Activated T-helper 1 cell treated with anti-CD3 and anti-CD28 coated beads, Interleukin-12 subunit alpha, Interleukin-12 subunit beta, Interleukin-2, Interleukin-4 antibody, amounts not matched to agents 30 ng/mL and 10 ng/mL and 1 ng/mL, durations not matched to agents 14 hours and 24 hours and 36 hours (primary cell): ENCODE data around the gene HAUS3. TPM values are rescaled to one million over a fixed set of nuclear protein-coding genes. Genes with fewer than 3 reads are reported as not detected.
"Not testable (repeated sequence)": the region's sequence is repeated elsewhere in the genome, so short reads cannot be mapped to it uniquely, and the experiment has no call there.

ENCODE experiments used
- DNase-seq: peaks from one replicate; pipeline ENCODE4 v3.0.0; 2021; ENCODE audit warnings: low spot score
- H3K27ac Mint-ChIP-seq: one replicate; pipeline ENCODE4 v1.8.0; 2021; ENCODE audit warnings: mild to moderate bottlenecking, mixed read lengths
- H3K27me3 Mint-ChIP-seq: one replicate; pipeline ENCODE4 v1.8.0; 2022; ENCODE audit warnings: mild to moderate bottlenecking, moderate library complexity, mixed read lengths; ENCODE audit not compliant: insufficient read depth
- H3K36me3 Mint-ChIP-seq: one replicate; pipeline ENCODE4 v1.8.0; 2021; ENCODE audit warnings: low read depth, mixed read lengths
- H3K4me1 Mint-ChIP-seq: one replicate; pipeline ENCODE4 v1.8.0; 2021; ENCODE audit warnings: low read depth, mixed read lengths
- H3K4me3 Mint-ChIP-seq: one replicate; pipeline ENCODE4 v1.8.0; 2021; ENCODE audit warnings: mild to moderate bottlenecking, moderate library complexity, mixed read lengths
- H3K9me3 Mint-ChIP-seq: one replicate; pipeline ENCODE4 v1.8.0; 2021; ENCODE audit warnings: mixed read lengths
- intact Hi-C: fragments of 100-400 bp; cut with micrococcal nuclease; formaldehyde crosslinking; loops from one replicate; pipeline ENCODE4 v1.15.1; 2024
- total RNA-seq: library from RNA; stranded (reverse); gene quantifications from 2 replicates; pipeline ENCODE4 v1.2.3, GENCODE V29; 2022

The HAUS3 gene
- total RNA-seq, 1 donor from 2014 or later = 19.2 TPM

GRCh38 chr4:2284161-2284933 is 42.4 kb upstream of the HAUS3 start:
- intact Hi-C loops = loop anchor here (10.0 kb wide), 1 partner anchor 50 kb away; no protein-coding TSS in a partner anchor
- no peaks in the 10 kb centered on the region for H3K9me3 Mint-ChIP-seq
- DNase-seq = no peak
- no peak overlapping the region for H3K27ac Mint-ChIP-seq
- H3K4me3 Mint-ChIP-seq = no peak overlapping the region
- peaks cover 2% of the 10 kb centered on the region for H3K36me3 Mint-ChIP-seq
- peaks cover 30% of the 10 kb centered on the region for H3K4me1 Mint-ChIP-seq
- no peaks in the 10 kb centered on the region for H3K27me3 Mint-ChIP-seq

GRCh38 chr4:2283199-2283711 is 41.3 kb upstream of the HAUS3 start:
- Mint-ChIP-seq H3K27me3 (no peaks in the 10 kb centered on the region), H3K9me3 (no peaks in the 10 kb centered on the region), H3K27ac (no peak overlapping the region), H3K4me3 (no peak overlapping the region), H3K4me1 (peaks cover 30% of the 10 kb centered on the region), H3K36me3 (peaks cover 2% of the 10 kb centered on the region)
- intact Hi-C loops = loop anchor here (2.0 to 10.0 kb wide), 3 partner anchors 20 to 130 kb away; partner anchors contain the start of gene MXD4
- DNase-seq = no peak

DNA sequence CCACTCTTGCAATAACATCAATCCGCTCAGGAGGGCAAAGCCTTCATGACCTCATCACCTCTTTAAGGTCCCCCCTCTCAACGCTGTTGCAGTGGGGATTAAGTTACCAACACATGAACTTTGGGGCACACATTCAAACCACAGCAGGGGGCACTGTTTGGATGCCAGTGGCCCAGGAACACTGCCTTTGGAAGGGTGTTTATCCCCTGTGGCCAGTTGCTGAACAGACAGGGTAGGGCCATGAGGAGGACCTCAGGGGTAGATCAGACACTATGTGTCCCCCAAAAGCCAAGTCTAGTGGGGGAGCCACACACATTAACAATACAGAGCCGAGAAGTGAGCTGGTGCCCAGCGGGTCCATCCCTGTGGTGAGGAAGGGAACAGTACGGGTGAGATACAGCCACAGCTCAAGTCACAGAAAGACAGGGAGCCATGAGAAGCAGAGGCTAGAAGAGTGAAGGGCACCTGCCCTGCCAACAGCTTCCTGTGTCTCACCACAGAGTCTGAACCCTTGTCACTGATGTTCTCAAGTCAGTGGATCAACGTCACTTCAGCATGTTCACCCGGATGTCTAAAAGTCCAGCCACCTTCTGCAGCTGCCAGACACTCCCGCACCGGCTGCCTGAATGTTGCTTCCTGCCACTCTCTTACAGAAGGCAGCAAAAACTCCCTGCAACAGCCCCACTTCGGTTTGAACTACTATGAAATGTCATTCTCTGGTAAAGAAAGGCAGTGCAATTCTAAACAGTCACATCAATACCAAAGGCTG is 39.8 kb upstream of the HAUS3 start:
- H3K36me3 Mint-ChIP-seq = peaks cover 2% of the 10 kb centered on the region

DNA sequence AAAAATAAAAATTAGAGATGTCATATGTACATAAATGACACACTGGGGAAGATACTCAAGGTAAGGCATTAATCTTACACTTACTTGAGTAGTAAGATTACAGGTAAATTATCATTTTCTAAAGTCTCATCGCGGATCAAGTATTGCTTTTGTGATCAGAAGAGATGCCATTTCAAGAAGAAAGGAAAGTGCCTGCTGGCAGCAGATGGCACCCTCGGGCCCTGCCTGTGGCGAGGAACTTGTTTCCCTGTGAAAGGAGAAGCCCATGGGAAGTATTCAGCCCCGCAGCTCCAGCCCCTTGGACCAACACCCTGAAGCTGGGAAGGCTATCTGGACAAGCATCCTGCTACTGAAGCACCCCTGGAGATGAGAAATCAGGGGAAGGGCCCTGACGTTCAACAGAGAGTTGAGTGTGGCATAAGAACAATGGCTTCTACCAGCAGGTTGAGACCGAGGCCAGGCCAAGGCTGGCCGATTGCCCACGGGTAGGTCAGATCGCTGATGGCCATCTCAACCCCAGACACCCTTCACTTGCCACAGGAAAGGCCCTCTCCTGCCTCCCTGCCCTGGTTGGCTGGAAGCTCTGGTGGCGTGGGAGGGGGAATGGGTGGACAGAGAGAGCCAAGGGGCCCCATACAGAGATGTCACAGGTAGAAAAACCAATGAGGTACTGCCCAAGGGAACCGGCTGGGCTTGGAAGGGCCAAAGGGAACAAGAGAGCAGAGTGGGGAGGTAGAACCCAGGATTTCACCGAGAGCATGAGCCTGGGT is 38.8 kb upstream of the HAUS3 start:
- DNase-seq = no peak
- intact Hi-C loops = loop anchor here (2.0 to 10.0 kb wide), 2 partner anchors 54 to 182 kb away; no protein-coding TSS in a partner anchor

More for the DNA sequence above, 39.8 kb upstream of the HAUS3 start:
- intact Hi-C loops = loop anchor here (1.0 to 10.0 kb wide), 5 partner anchors 10 to 181 kb away; partner anchors contain the start of gene MXD4
- H3K4me3 Mint-ChIP-seq = peak overlapping the region; percentile 45
- peak overlapping the region; percentile 90 for H3K27ac Mint-ChIP-seq
- DNase-seq = peak; percentile 74
- H3K9me3 Mint-ChIP-seq = no peaks in the 10 kb centered on the region
- H3K4me1 Mint-ChIP-seq = peaks cover 30% of the 10 kb centered on the region
- H3K27me3 Mint-ChIP-seq = no peaks in the 10 kb centered on the region

GRCh38 chr4:2277956-2278355 is 36.0 kb upstream of the HAUS3 start:
- H3K27me3 Mint-ChIP-seq = peaks cover 1% of the 10 kb centered on the region
- no peak for DNase-seq
- intact Hi-C loops = no loop called here
- no peak overlapping the region for H3K4me3 Mint-ChIP-seq
- H3K9me3 Mint-ChIP-seq = no peaks in the 10 kb centered on the region
- peaks cover 22% of the 10 kb centered on the region for H3K4me1 Mint-ChIP-seq
- H3K27ac Mint-ChIP-seq = no peak overlapping the region
- peaks cover 2% of the 10 kb centered on the region for H3K36me3 Mint-ChIP-seq

More for the DNA sequence above, 38.8 kb upstream of the HAUS3 start:
- Mint-ChIP-seq H3K36me3 (peaks cover 2% of the 10 kb centered on the region), H3K4me1 (peaks cover 30% of the 10 kb centered on the region), H3K27ac (peak overlapping the region; percentile 90), H3K4me3 (no peak overlapping the region), H3K9me3 (no peaks in the 10 kb centered on the region), H3K27me3 (no peaks in the 10 kb centered on the region)

GRCh38 chr4:2276581-2277325 is 34.8 kb upstream of the HAUS3 start:
- Mint-ChIP-seq H3K9me3 (no peaks in the 10 kb centered on the region), H3K36me3 (no peaks in the 10 kb centered on the region), H3K27ac (no peak overlapping the region), H3K27me3 (peaks cover 1% of the 10 kb centered on the region), H3K4me3 (no peak overlapping the region), H3K4me1 (peaks cover 10% of the 10 kb centered on the region)
- intact Hi-C loops = no loop called here
- DNase-seq = no peak

GRCh38 chr4:2275546-2276251 is 33.8 kb upstream of the HAUS3 start:
- Mint-ChIP-seq H3K27ac (no peak overlapping the region), H3K27me3 (peaks cover 1% of the 10 kb centered on the region), H3K36me3 (no peaks in the 10 kb centered on the region), H3K4me3 (no peak overlapping the region), H3K9me3 (no peaks in the 10 kb centered on the region), H3K4me1 (no peaks in the 10 kb centered on the region)
- DNase-seq = no peak
- intact Hi-C loops = no loop called here

GRCh38 chr4:2275044-2275397 is 33.1 kb upstream of the HAUS3 start:
- H3K27ac Mint-ChIP-seq, H3K9me3 Mint-ChIP-seq, H3K36me3 Mint-ChIP-seq, H3K4me3 Mint-ChIP-seq, H3K27me3 Mint-ChIP-seq, DNase-seq, intact Hi-C loops, H3K4me1 Mint-ChIP-seq: not testable (repeated sequence)

DNA sequence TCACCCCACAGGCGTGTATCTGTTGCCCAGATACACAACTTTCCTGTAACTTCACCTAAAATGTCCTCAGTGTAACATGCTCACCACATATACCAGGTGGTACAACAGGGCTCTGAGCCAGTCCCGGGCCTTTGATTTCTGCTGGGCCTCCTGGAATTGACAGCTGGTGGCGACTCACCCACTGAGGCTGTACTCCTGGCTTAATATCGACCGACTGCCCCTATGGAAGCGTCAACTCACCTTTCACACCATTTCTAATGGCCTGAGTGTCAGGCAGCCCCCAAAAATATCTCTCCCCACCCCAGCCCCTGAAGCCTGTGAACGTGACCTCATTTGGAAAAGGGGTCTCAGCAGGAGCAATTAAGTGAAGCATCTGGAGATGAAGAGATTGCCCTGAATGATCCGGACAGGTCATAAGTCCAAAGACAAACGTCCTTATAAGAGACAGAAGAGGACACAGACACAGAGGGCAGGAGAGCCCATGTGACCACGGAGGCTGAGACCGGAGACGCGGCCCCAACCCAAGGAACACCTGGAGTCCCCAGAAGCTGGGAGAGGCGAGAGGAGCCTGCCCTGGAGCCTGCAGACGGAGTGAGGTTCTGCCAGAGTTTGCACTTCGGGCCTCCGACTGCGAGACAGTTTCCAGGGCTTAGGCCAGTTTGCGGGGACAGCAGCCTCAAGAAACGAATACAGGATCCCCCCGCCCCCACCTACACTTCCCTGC is 32.6 kb upstream of the HAUS3 start:
- intact Hi-C loops = no loop called here
- Mint-ChIP-seq H3K4me3 (no peak overlapping the region), H3K4me1 (no peaks in the 10 kb centered on the region), H3K9me3 (no peaks in the 10 kb centered on the region), H3K36me3 (no peaks in the 10 kb centered on the region), H3K27me3 (peaks cover 1% of the 10 kb centered on the region), H3K27ac (no peak overlapping the region)
- DNase-seq = no peak

DNA sequence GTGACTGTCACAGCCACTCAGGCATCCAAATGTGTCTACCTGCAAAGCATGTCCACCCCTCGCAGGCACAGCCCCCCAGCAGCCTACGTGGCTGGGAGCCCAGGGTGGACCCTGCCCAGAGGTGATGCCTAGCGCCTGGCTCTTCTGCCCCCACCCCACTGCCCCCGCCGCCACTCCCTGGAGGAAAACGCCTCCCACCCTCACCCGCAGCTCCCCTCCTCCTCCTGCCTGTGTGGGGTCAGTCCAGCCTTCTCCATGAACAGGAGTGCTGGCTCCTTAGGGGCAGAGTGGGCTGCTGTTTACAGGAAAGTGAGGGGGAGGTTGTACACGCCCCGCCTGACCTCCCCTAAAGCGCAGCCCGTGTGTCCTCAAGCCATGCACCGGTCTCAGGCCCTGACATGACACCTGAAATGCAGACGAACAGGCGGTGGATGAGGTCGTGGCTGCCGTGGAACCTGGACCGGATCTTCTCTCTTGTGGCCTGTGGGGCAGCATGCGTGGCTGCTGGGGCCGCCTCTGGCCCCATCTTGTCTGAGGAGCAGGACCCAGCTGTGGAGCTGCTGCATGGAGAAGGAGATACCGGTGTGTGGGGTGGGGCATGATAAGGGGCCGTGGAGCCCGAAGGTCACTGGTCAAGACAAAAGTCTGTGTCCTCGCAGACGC is 31.9 kb upstream of the HAUS3 start:
- no peaks in the 10 kb centered on the region for H3K9me3 Mint-ChIP-seq
- H3K36me3 Mint-ChIP-seq = no peaks in the 10 kb centered on the region
- H3K4me1 Mint-ChIP-seq = no peaks in the 10 kb centered on the region
- intact Hi-C loops = no loop called here
- H3K4me3 Mint-ChIP-seq = no peak overlapping the region
- DNase-seq = no peak
- peaks cover 1% of the 10 kb centered on the region for H3K27me3 Mint-ChIP-seq
- no peak overlapping the region for H3K27ac Mint-ChIP-seq

- peaks cover 1% of the 10 kb centered on the region for H3K27me3 Mint-ChIP-seq
Observed at GRCh38 chr4:2273221-2273620, 31.3 kb upstream of the HAUS3 start.

More at GRCh38 chr4:2273221-2273620, 31.3 kb upstream of the HAUS3 start:
- intact Hi-C loops = no loop called here
- Mint-ChIP-seq H3K4me1 (no peaks in the 10 kb centered on the region), H3K36me3 (no peaks in the 10 kb centered on the region), H3K9me3 (no peaks in the 10 kb centered on the region), H3K4me3 (no peak overlapping the region), H3K27ac (no peak overlapping the region)
- DNase-seq = no peak
